HG03108 (cell line): ENCODE measurements around the gene SLC7A6OS.
A peak's percentile ranks its signal among the peaks of the same experiment; 100 is the strongest.
"Not testable (repeated sequence)": the region's sequence is repeated elsewhere in the genome, so short reads cannot be mapped to it uniquely, and the experiment has no call there.

Experiments used
- ATAC-seq: cut with Tn5 transposase; IDR thresholded peaks from one replicate; pipeline ENCODE4 v1.9.1; 2021; ENCODE audit warnings: moderate library complexity; ENCODE audit not compliant: unreplicated experiment

Gene SLC7A6OS

DNA sequence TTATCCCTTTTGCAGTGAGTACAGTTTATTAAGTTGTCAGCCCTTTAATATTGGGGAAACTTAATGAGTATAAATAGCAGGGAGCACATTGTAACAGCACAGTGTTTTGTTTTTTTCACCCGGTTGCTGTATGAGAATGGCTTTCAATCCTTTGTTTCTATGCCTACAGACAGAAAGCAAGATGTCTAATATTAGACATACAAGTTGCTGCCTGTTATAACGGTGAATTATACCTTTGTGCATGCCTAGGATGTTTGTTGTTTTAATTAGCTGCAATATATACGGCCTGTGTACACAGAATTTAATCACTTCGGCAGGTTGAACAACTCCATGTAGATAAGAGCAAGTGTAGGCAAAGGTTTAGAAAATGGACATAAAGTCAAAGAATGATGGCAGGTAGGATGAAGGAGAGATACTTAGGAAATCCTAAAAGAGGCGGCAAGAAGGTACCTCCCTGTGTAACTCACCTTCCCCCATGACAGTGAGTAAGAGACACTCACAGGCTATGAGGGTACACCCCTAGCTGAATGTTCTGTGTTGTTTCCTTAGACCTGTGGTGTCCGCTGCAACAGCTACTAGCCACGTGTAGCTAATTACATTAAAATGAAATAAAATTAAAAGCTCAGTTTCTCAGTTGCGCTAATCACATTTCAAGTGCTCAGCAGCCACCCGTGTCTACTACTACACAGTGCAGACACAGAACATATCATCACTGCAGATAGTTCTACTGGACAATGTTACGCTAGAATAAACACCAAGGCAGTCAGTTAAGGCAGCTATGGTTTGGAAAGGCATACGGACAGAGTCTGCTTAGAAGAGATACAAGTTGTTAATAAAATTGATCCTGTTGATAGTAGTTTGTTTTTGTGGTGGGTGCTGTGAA lies 10.9 kb downstream of the SLC7A6OS start:
- no peak for ATAC-seq

DNA sequence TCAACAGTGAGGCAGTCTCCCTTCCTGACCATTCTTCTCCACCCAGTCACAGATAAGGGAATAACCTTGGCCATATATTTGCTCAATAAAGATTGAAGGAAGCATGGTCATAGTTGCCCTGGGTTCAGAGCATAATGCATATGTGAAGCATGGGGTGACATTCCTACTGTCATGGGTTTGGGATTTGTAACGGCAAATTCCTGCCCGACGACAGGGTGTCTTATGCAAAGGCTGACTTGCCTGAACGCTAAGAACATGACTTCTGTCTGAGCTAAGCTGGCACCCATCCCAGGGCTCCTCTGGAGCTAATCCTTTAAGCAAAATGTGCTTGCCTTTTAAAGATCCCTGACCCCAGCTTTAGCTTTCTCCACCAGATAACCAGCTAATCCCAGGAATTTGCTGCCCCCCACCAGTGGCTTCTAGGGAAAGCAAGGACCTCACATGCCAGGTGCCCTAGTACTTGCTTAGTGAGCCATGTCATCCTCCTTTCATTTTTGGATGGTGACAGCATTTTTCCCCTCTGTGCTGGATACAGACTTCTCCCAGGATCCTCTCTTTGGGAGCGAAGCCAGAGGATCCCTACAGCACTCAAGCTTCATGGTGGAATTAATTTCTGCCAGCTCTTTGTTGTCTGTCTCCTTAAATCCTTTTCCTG lies 11.7 kb downstream of the SLC7A6OS start:
- ATAC-seq: no peak

DNA sequence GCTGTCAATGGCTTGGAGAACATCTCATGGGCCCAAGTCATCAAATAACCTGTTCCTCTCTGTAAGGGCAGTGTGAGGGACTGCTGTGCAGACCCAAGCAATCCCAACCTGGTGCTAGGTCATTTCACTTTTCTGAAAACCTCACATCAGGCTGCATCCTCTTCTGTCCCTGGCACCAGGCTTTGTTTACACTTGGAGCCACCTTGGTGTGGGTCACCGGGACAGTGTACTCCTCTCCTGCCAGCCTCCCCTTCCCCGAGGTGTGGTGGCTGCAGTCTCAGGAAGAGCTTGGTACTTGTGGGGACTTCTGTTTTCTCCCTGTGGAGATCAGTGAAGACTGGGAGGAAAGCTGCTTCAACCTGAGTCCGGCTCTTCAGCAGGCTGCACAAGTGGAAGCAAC lies 12.4 kb downstream of the SLC7A6OS start:
- ATAC-seq: no peak

DNA sequence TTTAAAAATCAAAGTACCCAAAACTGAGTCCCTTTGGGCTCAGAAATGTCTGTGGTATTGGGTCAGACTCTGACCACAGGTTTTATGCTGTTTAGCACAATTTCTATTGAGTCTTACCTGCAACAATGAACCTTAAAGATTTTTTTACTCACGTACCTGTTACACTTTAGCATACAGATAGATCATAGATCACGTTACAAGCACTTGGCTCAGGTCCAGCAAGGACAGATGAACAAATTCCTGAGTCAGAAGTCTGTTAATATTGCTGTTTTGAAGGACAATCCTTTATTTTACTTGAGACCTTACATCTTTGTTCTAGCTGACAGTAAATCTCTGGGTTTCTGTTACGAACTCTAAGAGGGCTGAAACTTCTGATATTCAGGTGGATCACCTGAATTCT lies 12.8 kb downstream of the SLC7A6OS start:
- ATAC-seq: no peak

DNA sequence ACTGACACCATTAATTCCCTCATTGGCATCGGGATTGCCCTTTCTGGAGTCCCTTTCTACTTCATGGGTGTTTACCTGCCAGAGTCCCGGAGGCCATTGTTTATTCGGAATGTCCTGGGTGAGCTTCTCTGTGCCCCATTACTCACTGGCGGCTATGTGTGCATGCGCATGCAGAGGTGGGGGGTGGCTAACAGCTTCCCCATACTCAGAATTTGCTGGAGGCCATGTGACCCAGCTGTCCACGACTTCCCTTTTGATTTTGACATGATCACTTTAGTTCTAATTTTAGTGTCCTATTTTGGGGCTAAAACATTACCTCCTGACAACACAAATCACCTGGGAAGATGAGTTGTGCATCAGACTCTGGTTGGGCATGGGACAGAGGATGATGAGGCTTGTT lies 14.1 kb downstream of the SLC7A6OS start:
- ATAC-seq: no peak

DNA sequence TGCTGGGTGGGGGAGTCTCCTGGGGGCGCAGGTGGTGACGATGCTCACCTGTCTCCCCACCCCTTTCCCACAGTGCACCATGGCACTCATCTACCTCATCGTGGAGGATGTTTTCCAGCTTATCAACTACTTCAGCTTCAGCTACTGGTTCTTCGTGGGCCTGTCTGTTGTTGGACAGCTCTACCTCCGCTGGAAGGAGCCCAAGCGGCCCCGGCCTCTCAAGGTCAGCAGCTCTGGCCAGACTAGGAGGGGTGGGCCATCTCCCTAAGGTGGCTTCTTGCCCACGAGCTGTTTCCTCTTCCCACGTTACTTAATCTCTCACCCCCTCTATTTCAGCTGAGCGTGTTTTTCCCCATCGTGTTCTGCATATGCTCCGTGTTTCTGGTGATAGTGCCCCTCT lies 14.5 kb downstream of the SLC7A6OS start:
- ATAC-seq: no peak

DNA sequence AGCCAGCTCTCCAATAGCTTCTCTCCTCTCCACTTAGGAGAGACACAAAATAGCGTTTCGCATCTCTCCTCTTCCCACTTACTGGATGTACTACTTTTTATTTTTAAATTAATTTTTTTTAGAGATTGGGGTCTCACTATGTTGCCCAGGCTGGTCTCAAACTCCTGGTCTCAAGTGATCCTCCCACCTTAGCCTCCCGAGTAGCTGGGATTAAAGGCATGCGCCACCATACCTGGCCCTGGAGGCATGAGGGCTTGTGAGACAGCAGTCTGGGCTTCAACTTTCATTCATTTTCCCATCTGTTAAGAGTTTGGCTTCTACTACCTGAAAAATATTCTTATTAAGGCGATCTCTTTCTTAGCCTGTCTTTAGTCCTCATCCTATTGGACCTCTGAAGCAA lies 18.3 kb downstream of the SLC7A6OS start:
- no peak for ATAC-seq

DNA sequence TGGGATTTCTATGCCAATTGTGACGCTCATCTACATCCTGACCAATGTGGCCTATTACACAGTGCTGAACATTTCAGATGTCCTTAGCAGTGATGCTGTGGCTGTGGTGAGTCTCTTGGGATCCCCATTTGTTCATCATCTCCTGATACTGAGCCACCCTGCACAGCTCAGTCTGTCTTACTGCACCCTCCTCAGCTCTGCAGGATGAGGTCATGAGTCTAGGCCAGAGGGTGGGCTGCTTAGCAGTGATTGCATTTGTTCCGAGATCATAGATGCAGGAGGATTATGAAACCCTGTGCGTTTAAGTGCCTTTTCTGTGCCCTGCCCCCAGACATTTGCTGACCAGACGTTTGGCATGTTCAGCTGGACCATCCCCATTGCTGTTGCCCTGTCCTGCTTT lies 19.5 kb downstream of the SLC7A6OS start:
- no peak for ATAC-seq

DNA sequence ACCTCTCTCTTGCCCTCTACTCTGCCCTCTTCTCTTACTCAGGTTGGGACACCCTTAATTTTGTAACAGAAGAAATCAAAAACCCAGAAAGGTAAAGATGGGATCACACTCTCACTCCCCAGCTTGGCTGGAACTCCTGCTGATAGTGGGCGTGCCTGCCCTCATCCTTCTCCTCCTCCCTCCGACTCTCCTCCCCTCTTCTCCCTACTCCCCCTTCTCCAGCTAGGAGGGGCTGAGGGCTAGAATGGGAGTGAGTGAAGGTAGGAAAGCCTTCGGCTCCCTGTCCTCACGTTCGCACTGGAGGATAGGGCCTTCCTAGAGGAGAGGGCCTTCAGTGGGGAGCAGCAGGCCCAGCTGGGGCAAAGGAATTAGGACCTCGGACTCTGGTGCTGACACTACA lies 20.3 kb downstream of the SLC7A6OS start:
- no peak for ATAC-seq

DNA sequence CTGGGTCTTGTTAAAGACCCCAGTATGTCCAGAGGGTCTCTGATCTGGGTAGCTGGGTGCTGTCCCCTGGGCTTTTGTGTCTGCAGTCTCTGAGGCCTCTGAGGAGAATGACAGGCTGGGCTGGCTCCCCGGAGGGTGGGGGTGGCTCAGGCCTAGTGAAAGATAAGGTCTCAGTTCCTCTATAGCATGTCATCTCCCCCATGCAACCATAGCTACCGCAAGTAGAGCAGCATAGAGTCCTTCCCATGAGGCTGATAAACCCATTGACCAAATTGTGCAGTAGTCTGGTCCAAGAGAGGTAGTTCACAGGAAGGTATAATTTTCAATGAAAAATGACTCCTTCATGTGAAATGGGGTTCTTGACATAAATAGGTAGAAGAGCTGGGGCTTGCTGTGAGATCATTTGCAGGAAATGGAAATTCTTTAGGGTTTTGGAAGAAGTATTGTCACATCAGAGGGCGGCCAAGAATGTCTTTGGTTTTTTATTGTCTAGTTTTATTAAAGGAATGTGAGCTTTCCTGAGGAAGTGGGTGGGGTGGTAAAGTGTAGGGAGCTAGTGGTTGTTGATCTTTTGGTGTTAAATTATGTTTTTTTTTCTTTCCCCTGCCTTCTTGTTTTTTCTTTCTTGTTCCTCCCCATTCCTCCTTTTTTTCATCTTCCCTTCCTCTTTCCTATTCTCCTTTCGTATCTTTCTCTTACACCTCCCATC lies 21.0 kb downstream of the SLC7A6OS start:
- peak; percentile 77 for ATAC-seq

DNA sequence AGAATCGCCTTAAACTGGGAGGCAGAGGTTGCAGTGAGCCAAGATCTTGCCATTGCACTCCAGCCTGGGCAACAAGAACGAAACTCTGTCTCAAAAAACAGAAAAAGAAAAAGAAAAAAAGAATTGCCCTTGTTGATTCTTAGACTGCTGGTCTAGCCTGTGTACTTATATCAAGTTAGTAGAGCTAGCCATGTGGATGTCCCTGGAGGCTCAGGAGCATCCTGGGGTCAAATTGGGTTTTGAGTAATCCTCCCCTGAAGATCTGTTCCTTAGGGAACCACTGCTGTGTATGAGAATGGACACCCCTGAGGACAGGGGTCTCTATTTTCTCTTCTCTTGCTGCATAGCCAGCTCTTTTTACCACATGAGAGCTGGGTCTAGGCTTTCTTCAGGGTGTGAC lies 21.5 kb downstream of the SLC7A6OS start:
- ATAC-seq: no peak

DNA sequence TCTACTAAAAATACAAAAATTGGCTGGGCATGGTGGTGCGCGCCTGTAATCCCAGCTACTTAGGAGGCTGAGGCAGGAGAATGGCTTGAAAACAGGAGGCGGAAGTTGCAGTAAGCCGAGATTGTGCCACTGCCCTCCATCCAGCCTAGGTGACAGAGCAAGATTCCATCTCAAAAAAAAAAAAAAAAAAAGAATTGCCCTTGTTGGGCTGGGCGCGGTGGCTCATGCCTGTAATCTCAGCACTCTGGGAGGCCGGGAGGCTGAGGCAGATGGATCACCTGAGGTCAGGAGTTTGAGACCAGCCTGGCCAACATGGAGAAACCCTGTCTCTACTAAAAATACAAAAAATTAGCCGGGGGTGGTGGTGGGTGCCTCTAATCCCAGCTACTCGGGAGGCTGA lies 21.9 kb downstream of the SLC7A6OS start:
- not testable (repeated sequence) for ATAC-seq

DNA sequence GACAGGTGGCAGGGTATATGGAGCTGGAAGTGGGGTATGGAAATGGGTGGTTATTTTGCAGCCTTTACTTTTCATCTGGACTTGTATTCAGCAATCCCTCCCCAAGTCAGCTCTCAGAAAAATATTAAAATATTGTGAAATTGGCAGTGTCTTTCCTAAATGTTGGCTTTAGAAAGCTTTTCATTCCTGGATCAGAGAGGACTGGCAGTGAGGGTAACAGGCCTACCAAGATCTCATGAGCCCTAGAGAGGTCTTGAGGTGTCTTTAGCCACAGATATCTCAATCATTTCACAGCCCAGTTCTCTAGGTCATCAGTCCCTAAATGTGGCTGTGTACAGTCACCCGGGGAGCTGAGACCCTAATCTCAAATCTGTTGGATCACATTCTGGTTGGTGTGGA lies 22.5 kb downstream of the SLC7A6OS start:
- no peak for ATAC-seq

DNA sequence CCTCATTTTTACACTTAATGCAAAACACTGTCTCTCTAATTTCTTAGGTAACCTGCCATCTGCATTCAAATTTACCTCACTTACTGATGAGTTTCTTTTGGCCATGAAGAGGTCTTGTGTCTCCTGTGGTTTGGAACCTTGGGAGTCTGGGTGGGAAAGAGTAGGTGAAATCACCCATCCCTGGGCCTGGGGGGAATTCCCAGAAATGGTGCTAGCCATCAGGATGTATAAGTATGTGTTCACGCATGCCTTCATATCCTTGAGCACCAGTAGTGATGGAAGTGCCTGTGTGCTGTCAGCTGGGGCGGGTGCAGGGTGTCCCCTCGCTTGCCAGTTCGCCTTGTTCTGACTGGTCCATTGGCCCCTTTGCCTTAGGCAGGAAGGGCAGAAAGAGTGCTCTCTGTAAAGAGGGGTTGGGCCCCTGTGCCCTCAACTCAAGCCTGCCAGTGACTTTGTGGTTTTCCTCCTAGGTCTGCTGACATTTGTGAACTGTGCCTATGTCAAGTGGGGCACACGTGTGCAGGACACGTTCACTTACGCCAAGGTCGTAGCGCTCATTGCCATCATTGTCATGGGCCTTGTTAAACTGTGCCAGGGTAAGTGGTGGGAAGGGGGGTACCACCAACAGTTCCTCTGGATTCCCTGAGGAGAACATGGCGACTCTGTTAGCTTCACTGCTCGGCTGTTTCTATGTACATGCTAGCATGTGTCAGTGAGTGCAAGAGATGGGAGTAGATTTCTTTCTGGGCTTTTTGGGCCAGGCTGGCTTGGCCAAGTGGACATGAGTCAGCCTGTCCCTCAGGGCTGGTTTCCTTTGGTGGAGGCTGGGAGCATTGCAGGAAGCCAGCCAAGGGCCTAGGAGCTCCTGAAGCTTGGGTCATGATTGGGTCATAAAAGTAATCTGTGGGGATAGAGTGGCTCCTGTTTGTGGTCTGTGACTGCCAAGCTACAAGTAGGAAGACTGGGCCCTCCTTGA lies 23.2 kb downstream of the SLC7A6OS start:
- no peak for ATAC-seq

DNA sequence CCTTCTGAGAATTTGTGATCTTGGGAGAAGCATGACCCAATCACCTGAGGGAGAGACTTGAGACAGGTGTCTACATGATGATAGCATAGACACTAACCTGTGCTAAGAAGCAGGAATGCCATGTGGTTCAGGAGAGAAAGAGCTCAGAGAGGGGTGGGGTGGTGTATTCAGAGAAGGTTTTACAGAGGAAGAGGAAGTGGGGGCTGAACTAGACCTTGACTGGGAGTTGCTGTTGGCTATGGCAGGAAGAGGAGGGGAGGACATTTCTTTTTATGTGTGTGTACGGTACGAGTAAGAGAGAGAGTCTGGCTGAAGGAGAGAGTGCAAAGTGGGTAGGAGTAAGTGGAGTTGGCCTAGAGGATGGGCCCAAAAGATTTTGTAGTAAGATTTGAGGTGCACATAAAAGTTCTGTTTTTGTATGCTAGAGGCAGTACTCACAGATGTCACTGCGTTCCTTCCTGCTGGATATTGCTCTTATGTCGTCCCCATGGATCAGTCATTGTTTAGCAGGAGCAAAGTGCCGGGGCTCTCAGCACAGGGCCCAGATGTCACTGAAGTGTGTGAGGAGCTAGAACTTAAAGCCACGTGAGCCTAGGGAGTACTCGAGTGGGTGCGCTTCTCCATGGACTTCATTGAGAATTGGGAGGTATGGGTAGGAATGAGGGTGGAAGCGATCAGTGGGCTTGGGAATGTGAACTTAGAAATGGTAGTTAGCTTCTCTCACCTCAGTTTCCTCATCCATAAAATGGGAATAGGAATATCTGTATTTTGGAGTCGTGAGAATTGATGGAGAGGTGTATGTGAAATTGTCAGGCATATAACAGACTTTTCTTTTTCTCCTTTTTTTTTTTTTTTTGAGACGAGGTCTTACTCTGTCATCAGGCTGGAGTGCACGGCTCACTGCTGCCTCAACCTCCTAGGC lies 24.3 kb downstream of the SLC7A6OS start:
- no peak for ATAC-seq

DNA sequence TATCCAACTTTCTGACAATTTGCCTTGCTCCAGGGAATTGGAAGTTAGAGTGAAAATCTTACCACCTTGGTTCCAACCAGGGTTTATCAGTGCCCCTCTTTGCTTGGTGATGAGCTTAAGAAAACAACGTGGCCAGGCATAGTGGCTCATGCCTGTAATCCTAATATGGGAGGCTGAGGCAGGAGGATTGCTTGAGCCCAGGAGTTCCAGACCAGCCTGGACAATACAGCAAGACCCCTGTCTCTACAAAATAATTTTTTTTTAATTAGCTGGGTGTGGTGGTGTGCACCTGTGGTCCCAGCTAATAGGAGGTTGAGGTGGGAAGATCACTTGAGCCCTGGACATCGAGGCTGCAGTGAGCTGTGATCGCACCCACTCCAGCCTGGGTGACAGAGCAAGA lies 25.1 kb downstream of the SLC7A6OS start:
- no peak for ATAC-seq

DNA sequence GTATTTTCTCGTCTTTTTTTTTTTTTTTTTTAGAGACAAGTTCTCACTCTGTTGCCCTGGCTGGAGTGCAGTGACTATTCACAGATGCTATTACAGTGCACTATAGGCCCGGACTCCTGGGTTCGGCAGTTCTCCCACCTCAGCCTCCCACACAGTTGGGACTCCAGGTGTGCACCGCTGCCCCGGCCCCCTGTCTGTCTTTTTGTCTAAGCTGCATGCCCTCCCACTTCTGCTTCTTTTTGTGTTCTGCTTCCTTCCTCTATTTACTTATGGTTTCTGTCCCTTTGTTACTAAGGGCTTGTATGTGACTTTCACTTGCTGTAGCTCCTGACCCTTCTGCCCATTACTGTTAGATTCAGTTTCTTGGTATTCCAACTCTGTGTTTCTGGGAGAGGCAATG lies 25.9 kb downstream of the SLC7A6OS start:
- peak; percentile 37 for ATAC-seq

DNA sequence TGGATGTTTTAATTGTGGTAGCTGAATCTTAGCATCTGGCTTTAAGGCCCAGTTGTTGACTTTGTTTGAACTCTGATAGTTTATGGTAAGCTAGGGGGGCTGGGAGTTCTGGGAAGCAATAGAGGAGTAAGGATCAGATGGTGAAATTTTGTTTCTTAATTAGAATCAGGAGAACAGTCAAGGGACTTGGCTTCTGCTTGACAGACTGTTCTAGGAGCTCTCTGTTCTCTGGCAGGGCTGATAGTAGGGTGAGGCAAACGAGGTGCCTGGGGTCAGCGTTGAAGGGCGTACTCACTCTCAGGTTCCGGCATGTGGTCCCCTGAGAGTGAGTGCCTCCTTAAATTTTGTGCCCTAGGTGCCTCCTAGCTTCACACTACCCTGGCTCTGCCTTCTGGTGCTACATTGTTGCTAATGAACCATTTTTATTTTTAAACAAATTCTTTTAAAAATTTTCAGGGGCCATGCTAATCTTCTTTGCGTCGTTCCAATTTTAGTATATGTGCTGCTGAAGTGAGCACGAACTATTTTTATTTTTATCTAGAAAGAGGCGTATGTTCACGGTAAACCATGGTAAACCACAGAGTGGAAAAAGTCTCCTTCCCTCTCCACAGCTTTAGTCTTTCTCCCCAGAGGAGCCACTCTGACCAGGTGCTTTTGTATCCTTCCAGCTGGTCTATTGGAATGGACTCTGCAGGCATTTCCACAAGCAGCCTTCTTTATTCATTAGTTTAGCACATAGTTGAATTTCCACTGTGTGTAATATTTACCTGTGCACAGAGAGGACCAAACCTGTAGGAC lies 26.7 kb downstream of the SLC7A6OS start:
- ATAC-seq: no peak

DNA sequence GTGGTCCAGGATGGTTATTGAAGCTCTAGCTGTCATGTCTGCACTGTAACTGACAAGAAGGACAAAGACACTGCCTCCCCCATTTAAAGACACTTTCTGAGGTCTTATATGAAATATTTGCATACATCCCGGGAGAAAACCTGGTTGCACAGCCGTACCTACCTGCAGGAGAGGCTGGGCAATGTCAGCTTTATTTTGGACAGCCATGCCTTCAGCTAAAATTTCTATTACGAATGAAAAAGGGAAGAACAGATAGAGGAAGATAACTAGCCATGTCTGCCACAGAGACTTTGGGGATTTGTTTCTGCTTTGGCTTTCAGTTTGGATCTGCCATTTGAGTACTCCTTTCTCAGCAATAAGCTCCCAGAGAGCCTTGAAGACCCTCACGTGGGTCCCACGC lies 27.4 kb downstream of the SLC7A6OS start:
- no peak for ATAC-seq
